Left lobe of liver (tissue), 2 donors: Measurements from ENCODE around the gene POLD1. TPM values are rescaled to one million over a fixed set of nuclear protein-coding genes. Genes with fewer than 3 reads are reported as not detected.
A peak's percentile ranks its signal among the peaks of the same experiment; 100 is the strongest.

Source experiments
- ATAC-seq: fragments of 200-7000 bp; cut with Tn5 transposase; one replicate; pipeline ENCODE4 v1.9.1; 2020; ENCODE audit warnings: mild to moderate bottlenecking, moderate library complexity
- DNase-seq: peaks from one replicate; pipeline ENCODE4 v3.0.0-alpha.2; 2020; ENCODE audit warnings: low spot score
- total RNA-seq: library from RNA; stranded (reverse); gene quantifications from one replicate; pipeline ENCODE4 v1.2.1, GENCODE V29; 2021
- donor health status: DM: no; HTN: no; CAD: no; lungs with moderate emphysema.
- donor health status: DM: no; HTN: yes; CAD: no.

The POLD1 gene
- total RNA-seq, 1 donor from 2014 or later: 8.2 TPM

GRCh38 chr19:50362656-50363424 lies 21.3 kb upstream of the POLD1 start:
- DNase-seq: no peak
- no peak for ATAC-seq

DNA sequence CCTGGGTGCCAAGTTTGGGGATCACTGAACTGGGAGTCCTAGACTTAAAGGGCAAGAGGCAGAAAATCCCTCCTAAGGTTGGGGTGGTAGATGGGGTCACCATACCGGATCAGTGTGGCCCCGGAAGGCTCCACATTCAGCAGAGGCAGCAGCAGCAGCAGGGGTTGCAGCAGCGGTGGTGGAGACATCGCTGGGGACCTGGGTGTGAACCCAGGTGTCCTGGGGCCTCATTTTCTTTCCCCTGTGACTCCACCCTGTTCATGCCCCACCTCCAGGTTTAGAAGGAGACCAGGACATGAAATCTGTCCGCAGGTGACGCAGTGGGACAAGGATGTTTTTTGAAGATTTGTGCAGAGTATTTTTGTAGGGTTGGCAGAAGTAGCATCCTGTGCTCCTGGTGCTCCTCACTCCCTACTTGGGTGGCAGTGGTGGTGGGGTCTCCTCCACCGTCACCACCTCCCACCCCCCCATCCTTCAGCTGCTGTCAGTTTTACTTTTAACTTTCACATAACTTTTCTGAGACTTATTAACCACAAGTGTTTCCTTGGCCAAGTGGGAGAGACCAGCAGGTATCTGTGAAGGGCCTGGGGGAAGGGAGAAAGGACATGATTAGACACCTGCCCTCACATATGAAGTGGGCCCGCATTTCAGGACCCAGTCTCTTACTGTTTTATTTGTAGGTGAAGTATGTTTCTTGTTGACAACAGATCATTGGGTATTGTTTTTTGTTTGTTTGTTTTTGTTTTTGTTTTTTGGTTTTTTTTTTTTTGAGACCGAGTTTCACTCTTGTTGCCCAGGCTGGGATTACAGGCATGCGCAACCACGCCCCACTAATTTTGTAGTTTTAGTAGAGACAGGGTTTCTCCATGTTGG lies 18.5 kb upstream of the POLD1 start, which contains the start of gene NAPSA:
Gene NAPSA (minus strand): TSS at position 206 of the 873 bp plus-strand sequence. CDS start 18 bp downstream, at position 188.
- DNase-seq (no peak), ATAC-seq (no peak)

DNA sequence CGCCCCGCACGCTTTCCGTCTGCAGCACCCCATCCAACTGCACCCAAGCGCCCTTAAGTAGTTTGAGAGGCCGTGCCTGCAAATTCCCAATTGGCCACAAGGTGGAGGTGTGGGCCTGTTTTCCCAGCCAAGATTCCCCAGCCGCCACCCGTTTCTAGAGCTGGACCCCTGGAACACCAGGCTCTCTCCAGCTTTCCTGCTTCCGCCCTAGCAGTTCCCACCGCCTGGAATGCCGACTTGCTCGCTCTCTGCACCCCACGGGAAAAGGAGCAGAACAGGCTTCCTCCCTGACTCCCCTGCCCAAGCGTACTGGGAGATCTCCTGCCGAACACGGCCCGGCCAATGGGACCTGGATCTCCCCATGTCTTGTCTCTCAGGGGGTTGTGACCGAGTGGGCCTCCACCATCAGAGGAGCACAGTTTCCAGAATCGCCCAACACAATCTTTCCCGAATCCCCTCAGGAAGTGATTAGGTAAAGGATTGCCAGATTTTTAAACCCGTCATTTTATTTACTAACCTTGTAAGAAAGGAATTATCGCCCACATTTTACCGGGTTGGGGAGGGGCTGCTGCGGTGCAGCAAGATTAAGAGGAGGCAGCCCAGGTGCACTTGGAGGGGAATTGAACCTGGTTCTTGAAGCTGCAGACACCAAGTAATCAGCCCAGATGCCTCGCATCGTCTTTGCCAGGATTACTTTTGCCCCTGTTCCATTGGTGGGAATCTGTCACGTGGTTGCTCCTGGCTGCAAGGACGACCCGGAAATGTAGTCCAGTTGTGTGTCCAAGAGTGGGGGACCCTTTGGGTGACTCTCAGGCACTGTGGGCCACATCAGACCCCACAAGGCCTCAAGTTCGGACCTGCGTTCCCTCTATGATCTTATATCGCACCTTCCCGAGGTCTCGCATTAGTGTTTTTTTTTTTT lies 15.2 kb upstream of the POLD1 start:
- ATAC-seq (peak; percentile 96), DNase-seq (peak; percentile 88)

GRCh38 chr19:50371914-50372475 lies 12.2 kb upstream of the POLD1 start:
- ATAC-seq (no peak), DNase-seq (no peak)

DNA sequence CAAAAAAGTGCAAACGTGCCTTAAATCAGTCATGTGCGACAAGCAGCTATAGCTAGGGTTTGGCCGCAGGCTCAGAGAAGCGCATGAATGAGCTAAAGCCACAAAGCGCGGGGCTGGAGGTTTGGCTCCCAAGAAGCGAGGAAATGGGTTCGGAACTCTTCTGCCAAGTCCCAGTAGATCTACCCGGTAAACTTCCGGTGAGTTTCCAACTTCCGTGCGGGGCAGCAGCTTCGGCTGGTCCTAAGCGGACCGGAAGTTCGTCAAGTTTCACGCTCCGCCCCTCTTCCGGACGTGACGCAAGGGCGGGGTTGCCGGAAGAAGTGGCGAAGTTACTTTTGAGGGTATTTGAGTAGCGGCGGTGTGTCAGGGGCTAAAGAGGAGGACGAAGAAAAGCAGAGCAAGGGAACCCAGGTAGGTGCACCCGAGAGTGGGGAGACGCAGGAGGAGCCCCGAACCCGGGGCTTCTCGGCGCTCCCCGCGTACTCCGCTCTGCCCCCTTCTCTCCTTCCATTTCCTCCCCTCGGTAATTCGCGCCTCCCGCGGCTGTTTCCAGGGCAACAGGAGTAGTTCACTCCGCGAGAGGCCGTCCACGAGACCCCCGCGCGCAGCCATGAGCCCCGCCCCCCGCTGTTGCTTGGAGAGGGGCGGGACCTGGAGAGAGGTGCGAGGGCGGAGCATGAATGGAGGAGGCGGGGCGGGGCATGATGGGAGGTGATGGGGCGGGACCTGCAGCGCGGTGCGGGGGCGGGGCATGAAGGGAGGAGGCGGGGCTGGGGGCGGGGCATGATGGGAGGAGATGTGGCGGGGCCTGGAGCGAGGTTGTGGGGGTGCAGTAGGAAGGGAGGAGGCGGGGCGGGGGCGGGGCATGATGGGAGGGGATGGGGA lies 7.7 kb upstream of the POLD1 start, which contains the start of gene NR1H2:
Gene NR1H2 (plus strand): TSS at position 292 of the 885 bp plus-strand sequence. CDS start 1,149 bp downstream, outside the sequence.
- DNase-seq: peak; percentile 96
- ATAC-seq: peak; percentile 93

DNA sequence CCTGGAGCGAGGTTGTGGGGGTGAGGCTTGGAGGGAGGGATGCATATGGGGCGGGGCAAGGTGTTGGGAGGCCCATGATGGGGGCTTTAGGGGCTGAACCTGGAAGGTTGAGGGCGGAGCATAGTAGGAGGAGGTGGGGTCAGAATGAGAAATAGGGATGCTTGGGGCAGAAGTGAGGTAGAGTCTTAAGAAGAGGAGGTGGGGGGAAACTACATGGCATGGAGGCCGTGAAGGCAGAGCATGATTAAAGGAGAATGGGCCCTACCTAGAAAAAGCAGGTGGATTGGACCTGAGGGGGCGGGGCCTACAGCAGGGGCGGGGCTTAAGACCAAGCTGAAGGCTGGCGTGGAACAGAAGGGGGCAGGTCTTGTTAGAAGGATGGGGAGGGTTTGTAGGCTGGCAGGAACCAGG lies 7.1 kb upstream of the POLD1 start:
- DNase-seq (no peak), ATAC-seq (peak; percentile 7)

DNA sequence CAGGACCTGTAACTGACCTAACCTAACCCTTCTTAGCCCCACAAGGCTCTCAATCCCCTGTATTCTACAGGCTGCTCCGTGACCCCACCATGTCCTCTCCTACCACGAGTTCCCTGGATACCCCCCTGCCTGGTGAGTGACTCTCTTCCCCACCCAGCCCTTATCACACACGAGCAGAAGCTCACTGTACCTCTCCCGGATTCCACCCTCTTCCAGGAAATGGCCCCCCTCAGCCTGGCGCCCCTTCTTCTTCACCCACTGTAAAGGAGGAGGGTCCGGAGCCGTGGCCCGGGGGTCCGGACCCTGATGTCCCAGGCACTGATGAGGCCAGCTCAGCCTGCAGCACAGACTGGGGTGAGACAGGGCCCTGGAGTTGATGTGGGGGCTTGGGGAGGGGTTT lies 6.6 kb upstream of the POLD1 start:
- ATAC-seq (no peak), DNase-seq (no peak)

- DNase-seq (no peak), ATAC-seq (no peak)
Measured at GRCh38 chr19:50378169-50378862, 5.8 kb upstream of the POLD1 start.

GRCh38 chr19:50378863-50379236 lies 5.3 kb upstream of the POLD1 start:
- ATAC-seq: no peak
- DNase-seq: no peak

- ATAC-seq (no peak), DNase-seq (no peak)
Measured at GRCh38 chr19:50379602-50380001, 4.5 kb upstream of the POLD1 start.

DNA sequence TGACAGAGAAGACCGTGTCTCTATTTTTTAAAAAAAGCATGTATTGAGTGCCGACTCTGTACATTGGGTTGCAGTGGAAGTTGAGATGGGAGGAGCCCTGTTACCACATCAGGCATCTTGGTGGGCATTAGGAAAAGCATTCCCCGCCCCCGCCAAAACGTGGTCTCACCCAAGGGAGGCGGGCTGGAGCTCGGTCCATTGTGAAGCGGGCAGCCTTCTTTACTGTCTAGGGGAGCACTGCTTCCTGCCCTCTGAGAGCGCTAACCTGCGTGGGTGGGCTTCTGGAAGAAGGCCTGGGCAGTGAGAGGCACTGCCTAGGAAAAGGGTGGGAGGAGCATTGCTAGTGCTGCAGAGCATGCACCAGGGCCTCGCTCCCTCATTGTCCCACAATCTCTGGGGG lies 4.0 kb upstream of the POLD1 start:
- no peak for ATAC-seq
- no peak for DNase-seq

DNA sequence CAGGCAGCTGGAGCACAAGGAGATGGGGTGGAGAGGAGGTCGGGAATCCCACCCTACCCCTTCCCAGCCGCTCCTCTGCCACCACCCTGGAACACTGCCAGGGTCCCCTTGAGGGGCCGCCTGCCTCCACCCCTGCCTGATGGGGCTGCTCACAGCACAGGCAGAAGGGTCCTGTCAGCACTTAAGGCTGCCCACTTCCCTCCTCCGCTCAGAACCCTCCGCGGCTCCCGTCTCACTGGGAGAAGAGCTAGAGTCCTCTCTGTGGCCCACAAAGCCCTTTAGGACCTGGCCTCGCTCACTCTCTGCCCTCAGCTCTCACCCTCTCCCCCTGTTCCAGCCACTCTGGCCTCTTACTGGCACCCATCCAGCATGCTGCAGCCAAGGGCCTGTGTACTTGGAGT lies 3.4 kb upstream of the POLD1 start:
- no peak for DNase-seq

DNA sequence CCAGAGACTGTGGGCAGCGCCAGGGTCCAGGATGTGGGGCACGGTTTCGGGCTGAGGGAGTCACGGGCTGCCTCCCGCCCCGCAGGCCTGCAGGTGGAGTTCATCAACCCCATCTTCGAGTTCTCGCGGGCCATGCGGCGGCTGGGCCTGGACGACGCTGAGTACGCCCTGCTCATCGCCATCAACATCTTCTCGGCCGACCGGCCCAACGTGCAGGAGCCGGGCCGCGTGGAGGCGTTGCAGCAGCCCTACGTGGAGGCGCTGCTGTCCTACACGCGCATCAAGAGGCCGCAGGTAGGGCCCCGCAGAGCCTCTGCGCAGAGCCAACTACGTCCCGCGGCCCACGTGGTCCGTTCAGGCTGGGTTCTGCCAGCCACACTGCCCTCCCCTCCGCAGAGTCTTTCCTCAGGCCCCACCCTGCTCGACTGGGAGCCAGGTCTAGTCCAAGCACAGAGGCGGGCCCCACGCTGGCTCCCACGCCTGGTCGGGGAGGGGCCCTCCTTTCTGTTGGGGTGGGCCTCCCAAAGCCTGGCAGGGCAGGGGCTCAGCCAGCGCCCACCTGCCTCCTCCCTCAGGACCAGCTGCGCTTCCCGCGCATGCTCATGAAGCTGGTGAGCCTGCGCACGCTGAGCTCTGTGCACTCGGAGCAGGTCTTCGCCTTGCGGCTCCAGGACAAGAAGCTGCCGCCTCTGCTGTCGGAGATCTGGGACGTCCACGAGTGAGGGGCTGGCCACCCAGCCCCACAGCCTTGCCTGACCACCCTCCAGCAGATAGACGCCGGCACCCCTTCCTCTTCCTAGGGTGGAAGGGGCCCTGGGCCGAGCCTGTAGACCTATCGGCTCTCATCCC lies 2.0 kb upstream of the POLD1 start:
- no peak for ATAC-seq
- DNase-seq: no peak

More for the DNA sequence above, 3.4 kb upstream of the POLD1 start:
- no peak for ATAC-seq

DNA sequence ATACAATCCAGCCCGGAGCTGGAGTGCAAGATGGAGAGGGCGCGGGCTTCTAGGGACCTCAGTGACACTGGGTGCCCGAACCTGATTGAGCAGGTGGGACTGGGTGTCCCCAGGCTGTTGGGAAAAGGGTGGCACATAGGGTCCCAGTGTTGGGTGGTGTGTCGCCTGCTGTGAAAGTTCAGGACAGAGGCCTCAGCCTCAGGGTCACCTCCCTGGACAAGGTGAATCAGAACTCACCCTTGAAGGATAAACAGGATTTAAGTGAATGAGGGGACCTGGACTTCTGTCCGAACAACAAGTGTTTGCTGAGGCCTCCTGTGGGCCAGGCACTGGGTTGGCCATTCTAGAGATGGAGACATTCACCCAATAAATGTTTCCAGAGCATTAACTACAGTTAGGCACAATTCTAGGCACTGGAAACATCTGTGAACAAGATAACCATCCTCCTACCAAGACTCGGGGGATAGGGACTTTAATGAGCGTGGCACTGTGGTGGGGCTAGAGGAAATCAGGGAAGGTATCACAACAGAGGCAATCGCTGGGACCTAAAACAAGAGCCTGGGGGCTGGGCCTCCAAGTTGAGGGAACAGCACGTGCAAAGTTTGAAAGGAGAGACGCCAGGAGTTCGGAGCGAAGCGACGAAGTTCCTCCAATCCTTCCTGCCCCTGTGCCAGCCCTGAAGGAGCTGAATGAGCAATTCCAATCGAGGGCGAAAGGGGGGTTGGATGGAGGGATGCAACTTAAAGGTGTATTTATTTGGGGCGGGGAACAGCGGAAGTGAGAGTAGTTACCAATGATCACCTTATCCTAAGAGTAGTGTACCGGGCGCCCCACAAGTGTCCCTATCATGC lies 921 bp upstream of the POLD1 start:
- no peak for DNase-seq
- no peak for ATAC-seq

- DNase-seq (no peak), ATAC-seq (no peak)
Measured at GRCh38 chr19:50384685-50385535, 763 bp downstream of the POLD1 start.
